ENCODE results near the gene LRRC26.

DNA sequence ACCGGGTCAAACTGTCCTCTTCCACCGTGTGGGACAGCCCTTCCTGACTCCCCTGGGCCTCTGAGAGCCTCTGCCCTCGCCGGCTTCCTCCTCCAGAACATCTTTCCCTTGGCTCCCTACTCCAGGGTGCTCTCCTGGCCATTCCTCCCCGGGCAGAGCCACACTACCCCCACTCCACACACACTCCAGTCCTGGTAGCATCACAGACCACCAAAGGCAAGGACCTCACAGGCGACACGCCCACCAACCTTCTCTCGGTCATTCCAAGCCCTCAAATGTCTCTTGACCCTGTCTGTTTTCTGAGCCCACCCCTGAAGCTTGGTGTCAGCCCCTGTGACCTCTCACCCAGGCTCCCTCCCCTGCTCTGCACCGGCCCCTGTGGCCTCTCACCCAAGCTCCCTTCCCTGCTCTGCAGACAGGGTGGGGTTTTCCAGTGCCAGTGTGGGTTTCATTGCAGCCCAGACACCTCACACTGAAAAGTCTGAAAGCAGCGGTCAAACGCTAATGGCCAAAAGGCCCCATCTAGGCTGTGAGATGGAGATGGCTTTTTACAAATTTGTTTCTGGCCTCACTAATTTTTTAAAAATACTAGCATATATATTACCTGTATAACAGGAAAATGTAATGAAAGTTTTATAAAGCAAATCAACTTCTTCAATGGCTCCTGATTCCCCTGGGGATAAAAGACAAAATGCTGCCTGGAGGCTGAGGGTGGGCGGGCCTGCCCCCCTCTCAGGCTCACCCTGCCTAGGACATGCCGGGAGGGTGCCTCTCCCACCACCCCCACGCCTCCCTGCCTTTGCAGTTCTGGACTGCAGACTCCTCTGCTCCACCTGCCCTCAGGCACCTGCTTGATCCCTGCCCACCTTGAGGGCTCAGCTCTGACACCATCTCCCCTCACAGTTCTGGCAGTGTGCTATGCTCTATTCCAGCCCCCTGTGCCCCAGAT is 10.5 kb downstream of the LRRC26 start:
- TF ChIP-seq POLR2A (IDR thresholded peaks at IDR 0.05), result no peak
- TF ChIP-seq, protein P1, sequence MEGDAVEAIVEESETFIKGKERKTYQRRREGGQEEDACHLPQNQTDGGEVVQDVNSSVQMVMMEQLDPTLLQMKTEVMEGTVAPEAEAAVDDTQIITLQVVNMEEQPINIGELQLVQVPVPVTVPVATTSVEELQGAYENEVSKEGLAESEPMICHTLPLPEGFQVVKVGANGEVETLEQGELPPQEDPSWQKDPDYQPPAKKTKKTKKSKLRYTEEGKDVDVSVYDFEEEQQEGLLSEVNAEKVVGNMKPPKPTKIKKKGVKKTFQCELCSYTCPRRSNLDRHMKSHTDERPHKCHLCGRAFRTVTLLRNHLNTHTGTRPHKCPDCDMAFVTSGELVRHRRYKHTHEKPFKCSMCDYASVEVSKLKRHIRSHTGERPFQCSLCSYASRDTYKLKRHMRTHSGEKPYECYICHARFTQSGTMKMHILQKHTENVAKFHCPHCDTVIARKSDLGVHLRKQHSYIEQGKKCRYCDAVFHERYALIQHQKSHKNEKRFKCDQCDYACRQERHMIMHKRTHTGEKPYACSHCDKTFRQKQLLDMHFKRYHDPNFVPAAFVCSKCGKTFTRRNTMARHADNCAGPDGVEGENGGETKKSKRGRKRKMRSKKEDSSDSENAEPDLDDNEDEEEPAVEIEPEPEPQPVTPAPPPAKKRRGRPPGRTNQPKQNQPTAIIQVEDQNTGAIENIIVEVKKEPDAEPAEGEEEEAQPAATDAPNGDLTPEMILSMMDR (IDR thresholded peaks at IDR 0.05), result no peak

All from right lobe of liver (tissue), 4 donors.